Activated CD4-positive, alpha-beta T cell treated with anti-CD3 and anti-CD28 coated beads, Interleukin-2, Interleukin-4, amounts not matched to agents 100 ng/mL and 50 ng/mL, durations not matched to agents 16 hours and 8 hours (primary cell): ENCODE measurements around the gene SFXN3.

ENCODE experiments used
- DNase-seq: peaks from one replicate; pipeline ENCODE4 v3.0.0-alpha.2; 2020; ENCODE audit warnings: low spot score

The SFXN3 gene, protein sequence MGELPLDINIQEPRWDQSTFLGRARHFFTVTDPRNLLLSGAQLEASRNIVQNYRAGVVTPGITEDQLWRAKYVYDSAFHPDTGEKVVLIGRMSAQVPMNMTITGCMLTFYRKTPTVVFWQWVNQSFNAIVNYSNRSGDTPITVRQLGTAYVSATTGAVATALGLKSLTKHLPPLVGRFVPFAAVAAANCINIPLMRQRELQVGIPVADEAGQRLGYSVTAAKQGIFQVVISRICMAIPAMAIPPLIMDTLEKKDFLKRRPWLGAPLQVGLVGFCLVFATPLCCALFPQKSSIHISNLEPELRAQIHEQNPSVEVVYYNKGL

DNA sequence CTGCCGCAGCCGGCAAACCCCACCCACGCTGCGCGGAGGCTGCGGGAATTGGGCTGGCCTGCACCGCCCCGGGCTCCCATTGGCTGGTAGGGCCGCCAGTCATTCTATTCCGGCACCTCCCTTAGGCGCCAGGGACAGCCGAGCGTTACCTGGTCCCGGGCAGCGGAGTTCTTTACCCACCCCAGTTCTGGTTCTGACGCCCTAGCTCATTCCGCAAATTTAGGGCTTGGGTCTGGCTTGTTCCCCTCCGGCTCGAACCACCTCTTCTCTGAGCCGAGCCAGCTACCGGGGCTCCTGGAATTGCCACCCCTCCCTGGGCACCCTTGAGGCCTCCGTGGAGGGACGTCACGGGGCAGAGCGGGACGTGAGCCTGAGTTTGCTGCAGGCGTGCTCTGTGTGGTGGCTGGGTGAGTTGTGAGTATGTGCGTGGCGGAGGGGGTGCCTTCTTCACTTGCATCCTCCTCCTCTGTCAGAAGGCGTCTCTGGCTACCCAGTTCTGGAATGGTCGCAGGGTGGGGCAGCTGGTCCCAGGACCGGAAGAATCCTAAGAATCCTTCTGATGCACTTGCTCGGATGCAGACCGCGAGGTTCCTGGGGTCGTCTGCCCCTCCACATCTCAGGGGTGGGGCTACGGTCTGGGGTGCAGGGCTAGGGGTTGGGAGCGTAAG is at the start of gene SFXN3, which contains the start of gene PDZD7:
Gene SFXN3, plus strand, starts transcription at position 107 of the 668 bp plus-strand sequence. CDS start 3,461 bp downstream, outside the sequence.
Gene PDZD7, minus strand, starts transcription at position 2 of the 668 bp plus-strand sequence. CDS start 910 bp downstream, outside the sequence.
- DNase-seq = peak; percentile 97

DNA sequence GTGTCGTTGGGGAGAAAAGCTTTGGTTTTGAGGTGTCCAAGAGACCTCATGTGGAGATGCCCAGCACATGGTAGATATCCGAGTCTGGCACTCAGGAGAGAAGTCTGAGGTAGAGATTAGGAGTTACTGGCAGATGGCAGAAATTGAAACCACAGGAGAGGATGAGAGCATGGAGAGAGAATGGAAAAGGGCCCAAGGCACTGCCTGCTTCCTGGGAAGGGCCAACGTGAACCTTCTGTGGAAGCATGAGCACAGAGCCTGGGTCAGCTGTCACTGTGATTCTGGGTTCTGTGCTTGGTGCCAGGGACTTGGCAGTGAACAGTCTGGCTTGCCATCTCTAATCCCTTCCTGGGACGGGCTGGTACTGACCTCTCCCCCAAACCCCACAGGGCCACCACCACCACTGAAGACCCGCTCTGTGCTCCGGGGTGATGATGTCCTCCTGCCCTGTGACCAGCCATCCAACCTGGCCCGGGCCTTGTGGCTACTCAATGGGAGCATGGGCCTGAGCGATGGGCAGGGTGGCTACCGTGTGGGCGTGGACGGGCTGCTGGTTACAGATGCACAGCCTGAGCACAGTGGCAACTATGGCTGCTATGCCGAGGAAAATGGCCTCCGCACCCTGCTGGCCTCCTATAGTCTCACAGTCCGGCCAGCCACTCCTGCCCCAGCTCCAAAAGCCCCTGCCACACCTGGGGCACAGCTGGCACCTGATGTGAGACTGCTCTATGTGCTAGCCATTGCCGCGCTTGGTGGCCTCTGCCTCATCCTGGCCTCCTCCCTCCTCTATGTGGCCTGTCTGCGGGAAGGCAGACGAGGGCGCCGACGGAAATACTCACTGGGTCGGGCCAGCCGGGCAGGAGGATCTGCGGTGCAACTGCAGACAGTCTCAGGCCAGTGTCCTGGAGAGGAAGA is 47.9 kb upstream of the SFXN3 start:
- no peak for DNase-seq

DNA sequence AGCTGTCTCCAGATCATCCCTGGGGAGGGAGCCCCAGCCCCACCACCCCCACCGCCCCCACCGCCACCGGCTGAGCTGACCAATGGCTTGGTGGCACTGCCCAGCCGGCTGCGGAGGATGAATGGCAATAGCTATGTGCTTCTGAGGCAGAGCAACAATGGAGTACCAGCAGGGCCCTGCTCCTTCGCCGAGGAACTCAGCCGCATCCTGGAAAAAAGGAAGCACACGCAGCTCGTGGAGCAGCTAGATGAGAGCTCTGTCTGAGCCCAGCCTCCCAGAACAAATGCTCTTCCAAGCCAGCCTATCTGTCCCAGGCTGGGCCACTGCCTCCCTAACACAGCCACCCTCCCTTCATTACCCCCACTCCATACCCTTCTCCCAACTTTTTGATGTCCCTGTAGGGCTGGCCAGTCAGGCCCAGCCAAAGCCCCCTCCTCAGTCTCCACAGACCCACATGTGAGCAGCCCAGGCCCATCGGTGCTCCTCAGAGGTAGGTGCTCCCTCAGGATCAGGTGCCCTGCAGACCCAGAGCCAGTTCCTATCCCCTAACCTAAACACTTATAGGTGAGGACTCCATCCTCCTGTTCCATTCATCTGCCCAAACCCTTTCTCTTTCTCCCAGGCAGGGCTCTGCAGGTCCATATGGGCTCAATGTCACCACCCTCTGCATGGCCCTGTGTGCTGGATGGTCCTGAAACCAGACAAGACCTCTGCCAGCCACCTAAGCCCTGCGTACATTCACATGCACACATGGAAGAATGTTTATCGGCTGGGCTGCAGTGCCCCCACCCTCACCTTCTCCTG is 47.0 kb upstream of the SFXN3 start:
- no peak for DNase-seq

DNA sequence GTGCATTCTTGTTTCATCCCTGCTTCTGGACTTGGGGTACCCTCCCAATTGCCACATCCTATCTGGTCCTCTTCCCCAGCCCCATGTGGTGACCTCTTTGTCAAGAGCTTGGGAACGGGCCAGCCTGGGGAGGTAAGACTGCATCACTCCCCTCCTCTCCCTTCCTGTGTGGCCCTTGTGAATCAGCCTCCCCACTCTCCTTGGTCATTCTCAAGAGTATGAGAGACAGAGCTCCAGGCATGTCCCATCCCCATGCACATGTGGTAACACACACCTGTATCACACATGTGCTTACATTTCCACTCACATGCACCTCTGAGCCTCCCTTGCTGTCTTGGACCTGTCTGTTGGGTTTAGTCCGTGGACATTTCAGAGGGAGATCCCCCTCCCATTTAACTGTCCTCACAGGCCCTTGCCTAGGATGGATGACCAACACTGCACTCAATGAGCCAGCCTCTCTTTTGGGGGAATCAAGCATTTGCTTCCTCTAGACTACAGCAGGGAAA is 46.3 kb upstream of the SFXN3 start:
- DNase-seq = no peak

DNA sequence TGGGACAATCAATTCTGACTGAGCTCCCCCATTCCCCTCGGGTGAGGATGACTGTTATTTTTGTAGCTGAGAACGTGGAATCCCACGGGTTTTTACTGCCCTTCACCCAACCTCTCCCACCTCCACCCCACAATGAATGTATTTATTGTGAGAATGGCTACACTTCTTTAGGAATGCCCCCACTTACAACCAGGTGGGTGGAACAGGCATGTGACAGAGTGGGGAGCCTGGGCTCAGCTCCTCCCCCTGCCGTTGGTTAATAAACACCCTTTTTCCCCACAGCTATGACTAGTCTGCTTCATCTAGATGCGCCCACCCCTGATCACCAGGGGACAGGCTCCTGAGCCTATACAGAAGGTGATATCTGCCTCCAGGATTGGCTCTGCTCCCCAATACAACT is 45.7 kb upstream of the SFXN3 start:
- DNase-seq = no peak

DNA sequence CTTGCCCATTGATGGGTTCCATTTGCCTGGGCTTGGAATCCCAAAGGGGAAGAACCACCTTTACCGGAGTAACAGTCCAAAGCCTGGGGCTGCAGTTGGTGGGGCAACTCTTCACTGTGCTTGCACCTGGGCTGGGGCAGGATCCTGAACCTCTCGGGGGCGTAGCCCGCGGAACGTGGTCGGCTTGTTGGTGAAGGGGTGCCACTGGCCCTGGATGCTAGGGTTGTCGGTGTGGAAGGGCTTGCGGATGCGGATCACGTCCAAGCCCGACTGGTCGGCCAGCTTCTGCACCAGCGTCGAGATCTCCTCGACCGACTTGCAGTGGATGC is 44.4 kb upstream of the SFXN3 start:
- DNase-seq = no peak

DNA sequence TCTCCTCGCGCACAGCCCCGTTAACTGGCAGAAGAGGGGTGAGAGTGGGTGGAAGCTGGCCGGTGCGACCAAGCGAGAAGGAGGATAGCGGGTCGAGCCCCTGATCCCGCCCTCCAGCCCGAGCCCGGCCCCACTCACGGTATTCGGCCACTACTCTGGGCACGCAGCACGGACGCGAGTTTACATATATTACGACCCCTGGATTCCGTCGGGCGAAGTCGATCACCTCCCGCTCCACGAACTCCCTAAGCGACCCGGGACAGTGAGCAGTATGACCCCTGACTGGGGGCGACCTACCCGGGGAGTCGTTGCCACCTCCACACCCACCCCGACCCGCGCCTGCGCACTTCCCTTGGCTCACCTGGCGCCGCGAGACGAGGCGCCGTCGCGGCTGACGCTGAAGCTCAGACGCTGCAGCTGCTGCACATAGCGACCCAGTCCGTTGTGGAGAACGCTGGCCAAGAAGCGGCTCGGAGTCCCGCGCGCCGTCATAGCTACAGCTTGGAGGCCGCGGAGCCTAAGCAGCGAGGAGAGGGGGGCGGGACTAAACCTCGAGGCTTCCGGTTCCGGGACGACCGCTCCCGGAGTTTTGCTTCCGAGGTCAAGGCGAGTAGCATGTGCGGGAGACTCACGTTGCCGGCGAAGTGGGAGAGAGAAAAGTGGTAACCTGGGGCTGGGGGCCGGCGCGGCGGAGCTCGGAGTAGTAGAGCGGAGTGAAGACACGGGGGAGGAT is 43.9 kb upstream of the SFXN3 start, which contains the start of the genes MRPL43 and TWNK:
Gene MRPL43, minus strand, starts transcription at position 546 of the 733 bp plus-strand sequence. Its CDS starts 54 bp downstream, at position 492.
Gene TWNK, plus strand, starts transcription at position 592 of the 733 bp plus-strand sequence. CDS start 668 bp downstream, outside the sequence.
- DNase-seq = peak; percentile 87

DNA sequence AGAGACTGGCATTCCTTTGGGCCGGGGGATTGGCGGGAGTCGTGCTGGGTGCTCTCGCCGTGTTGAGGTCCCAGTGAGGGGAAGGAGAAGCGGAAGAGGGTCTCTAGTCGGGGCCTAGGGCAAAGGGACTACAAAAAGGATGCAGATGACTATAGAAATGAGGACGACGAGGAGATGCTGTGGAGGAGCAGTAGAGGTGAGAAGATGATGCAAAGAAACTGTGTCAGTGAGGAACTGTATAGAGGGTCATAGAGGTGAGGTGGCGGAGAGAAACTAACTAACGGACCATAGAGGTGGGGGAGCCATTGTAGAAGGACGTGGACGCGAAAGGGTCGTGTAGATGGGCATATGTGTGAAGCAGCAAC is 43.4 kb upstream of the SFXN3 start:
- no peak for DNase-seq

DNA sequence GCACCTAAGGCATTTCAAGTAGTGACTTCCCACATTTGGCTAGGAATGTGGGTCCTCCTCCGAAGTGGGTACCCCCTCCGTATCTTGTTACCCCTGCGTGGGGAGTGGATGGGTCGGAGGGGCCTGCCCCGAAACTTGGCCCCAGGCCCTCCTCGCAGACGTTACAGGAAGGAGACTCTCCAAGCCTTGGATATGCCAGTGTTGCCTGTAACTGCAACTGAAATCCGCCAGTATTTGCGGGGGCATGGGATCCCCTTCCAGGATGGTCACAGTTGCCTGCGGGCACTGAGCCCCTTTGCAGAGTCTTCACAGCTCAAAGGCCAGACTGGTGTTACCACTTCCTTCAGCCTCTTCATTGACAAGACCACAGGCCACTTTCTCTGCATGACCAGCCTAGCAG is 42.9 kb upstream of the SFXN3 start:
- DNase-seq = no peak

DNA sequence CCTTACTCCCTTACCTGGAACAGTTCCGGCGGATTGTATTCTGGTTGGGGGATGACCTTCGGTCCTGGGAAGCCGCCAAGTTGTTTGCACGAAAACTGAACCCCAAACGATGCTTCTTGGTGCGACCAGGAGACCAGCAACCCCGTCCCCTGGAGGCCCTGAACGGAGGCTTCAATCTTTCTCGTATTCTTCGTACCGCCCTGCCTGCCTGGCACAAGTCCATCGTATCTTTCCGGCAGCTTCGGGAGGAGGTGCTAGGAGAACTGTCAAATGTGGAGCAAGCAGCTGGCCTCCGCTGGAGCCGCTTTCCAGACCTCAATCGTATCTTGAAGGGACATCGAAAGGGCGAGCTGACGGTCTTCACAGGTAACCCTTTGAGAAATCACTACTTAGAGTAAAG is 41.9 kb upstream of the SFXN3 start:
- no peak for DNase-seq

DNA sequence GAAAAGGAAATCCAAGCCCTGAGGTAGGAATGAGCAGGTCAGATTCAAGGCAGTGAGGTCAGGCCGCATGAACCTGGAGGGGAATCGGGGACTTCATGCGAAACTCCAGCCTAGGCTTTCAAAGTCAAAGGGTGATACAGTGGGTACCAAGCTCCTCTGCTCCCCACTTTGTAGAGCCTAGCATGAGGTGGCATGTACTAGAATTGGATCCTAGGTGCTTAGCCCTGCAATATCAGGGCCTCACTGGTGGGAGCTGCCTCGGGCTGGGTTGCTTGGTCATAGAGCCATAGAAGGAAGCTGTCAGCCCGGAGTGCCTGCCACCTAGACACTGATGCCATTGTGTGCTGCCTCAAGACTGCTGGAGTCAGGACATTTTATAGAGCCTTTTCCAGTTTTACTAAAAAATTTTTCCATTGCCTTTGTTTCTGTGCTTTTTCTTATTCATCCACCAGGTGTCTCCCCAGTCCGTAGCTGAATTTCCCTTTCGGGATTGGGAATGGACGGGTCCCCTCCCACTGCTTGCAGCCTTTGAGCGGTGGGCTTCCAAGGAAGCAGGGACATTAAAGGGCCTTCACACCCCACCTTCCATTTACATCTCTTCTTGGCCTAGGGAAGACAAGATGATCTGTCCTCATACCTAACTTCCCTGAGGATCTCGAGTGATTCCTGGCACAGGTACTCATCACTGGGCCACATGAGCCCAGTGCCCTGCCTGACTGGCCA is 36.9 kb upstream of the SFXN3 start:
- no peak for DNase-seq

DNA sequence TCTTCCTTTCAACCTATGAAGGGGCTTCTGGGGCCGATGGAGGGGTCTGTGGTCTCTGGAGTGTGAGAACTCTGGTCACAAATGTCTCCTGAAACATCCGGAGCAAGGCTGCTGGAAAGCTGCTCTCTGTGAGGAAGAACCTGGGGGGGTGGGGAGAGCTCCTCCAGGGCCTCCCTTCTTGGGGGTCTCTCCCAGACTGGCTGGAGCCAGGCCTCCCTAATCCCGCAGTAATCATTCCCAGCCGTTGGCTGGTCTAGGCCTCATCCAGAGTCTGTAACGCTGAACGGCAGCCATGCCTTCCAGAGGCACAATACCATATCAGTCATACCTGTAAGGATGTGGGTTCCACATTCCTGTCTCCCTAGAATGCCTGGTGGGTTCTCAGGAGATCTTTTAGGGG is 35.9 kb upstream of the SFXN3 start:
- no peak for DNase-seq

DNA sequence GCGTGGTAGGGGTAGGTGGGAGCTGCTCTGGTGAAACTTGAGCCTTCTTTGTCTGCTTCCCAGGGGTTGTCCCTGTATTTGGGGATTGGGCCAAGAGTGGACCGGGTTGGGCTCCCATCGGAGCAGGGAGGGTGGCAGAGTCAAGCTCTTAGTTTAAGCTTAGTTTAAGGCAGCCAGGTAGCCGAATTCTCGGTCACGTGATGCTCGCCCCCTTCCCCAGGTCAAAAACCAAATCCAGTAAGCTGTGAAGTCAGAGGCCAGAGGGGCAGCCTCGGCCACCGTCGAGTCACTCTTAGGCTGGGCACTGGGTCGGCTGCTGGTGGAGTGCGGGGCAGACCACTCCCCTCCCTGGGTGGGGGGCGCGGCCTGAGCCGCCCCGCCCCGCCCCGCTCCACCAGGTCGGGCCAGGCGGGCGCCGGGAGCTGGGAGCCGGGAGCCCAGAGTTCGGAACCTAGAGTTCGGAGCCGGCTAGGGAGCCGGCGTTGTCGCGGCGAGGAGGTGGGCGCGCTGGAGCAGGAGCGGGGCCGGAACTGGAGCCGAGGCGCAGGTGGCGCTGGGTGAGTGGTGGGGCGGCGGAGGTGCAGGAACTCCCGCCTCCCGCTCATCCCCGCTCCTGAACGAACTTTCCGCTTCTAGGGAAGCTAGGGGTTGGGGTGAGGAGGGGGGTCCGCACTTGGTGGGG is 34.2 kb upstream of the SFXN3 start:
- peak; percentile 27 for DNase-seq

DNA sequence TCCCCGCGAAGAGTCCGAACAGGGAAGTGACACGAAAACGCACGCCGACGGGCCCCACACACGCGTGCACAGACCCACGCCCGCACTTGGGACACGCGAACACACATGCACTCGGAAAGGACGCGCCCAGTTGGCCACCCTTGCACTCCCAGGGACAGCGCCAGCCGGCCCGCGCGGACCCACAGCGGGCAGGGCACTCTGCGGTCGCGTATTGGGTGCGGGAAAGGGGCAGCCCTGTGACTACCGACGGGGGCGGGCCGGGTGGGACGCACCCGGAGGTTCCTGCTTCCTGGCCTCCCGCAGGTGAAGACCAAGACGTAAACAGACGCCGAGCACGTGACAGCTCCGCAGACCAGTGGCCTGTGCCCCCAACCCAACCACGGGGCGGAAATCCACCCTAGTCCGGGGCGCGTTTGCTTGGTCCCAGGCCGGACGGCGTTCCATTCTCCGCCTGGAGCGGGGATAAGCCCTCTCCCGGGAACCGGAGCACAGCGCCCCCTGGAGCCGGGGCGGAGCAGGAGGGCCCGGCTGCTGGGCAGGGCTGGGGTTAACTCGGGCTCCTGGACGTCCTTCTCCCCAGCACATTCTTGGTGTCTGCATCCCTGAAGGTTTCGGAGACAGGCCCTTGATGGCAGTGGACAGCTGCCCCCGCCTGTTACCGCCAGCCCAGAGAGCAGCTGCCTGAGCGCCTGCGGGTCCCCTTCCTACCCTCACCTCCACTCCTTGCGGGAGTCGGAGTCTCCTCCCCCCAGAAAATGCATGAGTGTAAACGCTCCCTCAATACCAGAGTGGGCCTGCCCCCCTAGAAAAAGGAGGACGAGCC is 33.5 kb upstream of the SFXN3 start:
- DNase-seq = peak; percentile 70

DNA sequence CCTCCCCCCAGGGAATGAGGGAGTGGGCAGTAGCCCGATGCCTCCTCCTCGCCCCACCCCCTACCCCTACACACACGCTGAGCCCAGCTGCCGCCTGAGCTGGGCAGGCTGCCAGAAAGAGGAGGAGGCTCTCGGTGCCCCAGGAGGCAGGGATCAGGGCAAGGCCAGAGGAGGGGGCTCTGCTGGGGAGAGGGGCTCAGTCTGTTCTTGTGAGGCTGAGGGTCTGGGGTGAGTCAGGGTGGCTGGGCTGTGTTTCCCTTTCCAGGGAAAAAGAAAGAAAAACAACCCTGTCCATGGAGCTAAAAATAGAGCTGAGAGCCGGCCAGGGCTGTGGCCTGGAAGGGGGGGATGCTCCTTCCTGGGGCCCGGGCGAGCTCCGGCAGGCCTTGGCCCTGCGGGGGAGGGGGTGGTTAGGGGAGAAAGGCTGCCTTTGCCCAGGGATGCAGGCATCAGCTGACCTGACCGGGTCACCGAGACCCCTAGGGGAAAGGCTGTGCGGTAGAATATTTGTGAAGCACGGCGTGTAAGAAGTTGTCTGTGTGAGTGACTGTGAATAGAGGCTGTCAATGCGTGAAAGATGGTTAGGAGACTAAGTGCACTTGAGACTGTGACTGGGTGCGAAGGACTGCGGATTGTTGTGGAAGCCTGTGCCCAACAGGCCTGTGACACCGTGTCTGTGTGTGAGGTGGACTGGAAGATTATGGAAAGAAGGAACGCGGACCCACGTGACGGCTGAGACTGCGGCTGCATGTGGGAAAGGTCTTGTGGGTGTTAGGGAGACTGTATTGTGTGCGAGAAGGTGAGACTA is 32.6 kb upstream of the SFXN3 start:
- peak; percentile 48 for DNase-seq

DNA sequence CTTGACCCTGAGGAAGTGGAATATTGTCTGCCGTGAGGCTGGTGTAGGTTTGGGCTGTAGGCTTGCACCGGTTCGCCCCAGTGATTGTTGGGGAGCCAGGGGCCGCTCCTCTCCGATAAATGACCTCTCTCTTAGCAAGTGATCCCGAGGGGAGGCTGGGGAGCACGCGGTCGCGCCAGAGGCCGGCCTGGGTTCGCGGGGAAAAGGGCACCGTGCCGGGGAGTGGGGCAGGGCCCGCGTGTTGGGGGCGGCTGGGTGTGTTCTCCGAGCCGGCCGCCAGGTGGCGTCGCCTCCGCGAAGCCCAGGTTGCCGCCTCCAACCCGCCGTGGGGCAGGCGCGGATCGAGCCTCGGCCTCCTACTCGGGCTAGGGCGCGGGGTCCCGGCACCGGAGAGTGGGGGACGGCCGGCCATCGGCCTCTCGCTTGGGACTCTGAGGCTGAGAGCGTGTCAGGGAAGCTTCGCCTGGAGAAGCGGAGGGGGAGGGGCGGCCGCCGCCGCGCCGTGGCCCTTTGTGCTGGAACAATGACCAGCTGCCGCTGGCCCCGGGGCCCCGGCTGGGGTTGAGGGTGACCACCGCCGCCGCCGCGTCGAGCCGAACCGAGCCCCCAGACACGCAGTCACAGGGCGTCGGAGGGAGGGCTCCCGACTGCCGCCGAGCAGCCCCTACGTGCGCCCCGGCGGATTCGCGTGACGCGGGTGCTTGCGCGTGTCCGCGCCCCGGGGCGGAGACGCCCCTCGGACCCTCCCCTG is 31.9 kb upstream of the SFXN3 start:
- DNase-seq = peak; percentile 71

DNA sequence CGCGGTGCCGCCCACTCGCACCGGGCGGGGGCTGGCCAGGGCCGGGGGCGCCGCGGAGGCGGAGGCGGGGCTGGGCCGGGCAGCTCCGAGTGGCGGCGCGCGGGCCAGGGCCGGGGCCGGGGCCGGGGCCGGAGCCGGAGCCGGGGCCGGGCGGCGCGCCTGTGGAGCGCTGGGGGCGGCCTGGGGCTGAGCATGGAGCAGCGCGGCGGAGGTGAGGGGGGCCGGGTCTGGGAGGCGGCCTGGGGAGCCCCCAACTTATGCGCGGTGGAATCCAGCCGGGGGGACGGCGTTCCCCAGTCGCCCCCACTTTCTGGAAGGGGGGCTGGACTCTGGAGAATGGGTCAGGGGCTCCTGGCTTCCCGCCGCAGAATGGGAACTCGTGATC is 31.3 kb upstream of the SFXN3 start, which contains the start of gene LZTS2:
Gene LZTS2, plus strand, starts transcription at position 67 of the 385 bp plus-strand sequence. CDS start 2,731 bp downstream, outside the sequence.
- DNase-seq = no peak
